ENCODE results near the gene KCNQ2. TPM values are rescaled to one million over a fixed set of nuclear protein-coding genes. Genes with fewer than 3 reads are reported as not detected.

KCNQ2 gene
- total and polyA plus RNA-seq, 10 of the 15 experiments (the other 5 are each of a cell fraction or from before 2014, with no cell fraction given), result 0.06 to 0.49 (median 0.26) TPM; not detected in 7

GRCh38 chr20:63423751-63424150 is 48.7 kb downstream of the KCNQ2 start:
- Histone ChIP-seq H3K4me2 (ENCODE audit: control insufficient read depth, insufficient read depth) (no peak overlapping the region), H3K9ac (ENCODE audit: control insufficient read depth, insufficient read depth, low read length) (no peak overlapping the region), H2AFZ (ENCODE audit: control insufficient read depth, low read depth, low read length) (no peak overlapping the region), H3K79me2 (ENCODE audit: control insufficient read depth, insufficient read depth, low read length) (no peaks in the 10 kb centered on the region), H3K4me1 (ENCODE audit: control insufficient read depth, insufficient read depth, low read length) (no peaks in the 10 kb centered on the region), H3K27ac (ENCODE audit: control insufficient read depth, insufficient read depth) (no peak overlapping the region), H4K20me1 (ENCODE audit: control insufficient read depth, insufficient read depth) (no peaks in the 10 kb centered on the region), H3K36me3 (ENCODE audit: control insufficient read depth in 2 of 2, insufficient read depth in 2 of 2, low read length in 1 of 2) (no peaks in the 10 kb centered on the region), H3K27me3 (replicated peaks in 1 of 2; ENCODE audit: control insufficient read depth in 2 of 2, insufficient read depth in 2 of 2, low read length in 1 of 2) (no peaks in the 10 kb centered on the region; a peak in 1 of 4 replicates), H3K4me3 (no peak overlapping the region), H3K9me3 (replicated peaks; ENCODE audit: control insufficient read depth, insufficient read depth, low read length) (no peaks in the 10 kb centered on the region)
- ChIA-PET SMC1A (ENCODE audit: uncharacterized antibody, unreplicated experiment) (no interaction called here), POLR2A (no interaction called here), CTCF (no interaction called here), RAD21 (ENCODE audit: unreplicated experiment) (no interaction called here)
- intact Hi-C loops (cut with micrococcal nuclease; ENCODE audit: unreplicated experiment), result no loop called here
- TF ChIP-seq ZZZ3 (IDR thresholded peaks at IDR 0.05; ENCODE audit: control insufficient read depth, insufficient read length, low read depth) (no peak), FOXM1 (IDR thresholded peaks at IDR 0.05; ENCODE audit: low read depth, low read length) (no peak), ZBTB4 (CRISPR knock-in tag; IDR thresholded peaks at IDR 0.05) (no peak), YY1 (IDR thresholded peaks at IDR 0.05; ENCODE audit: low read depth, low read length) (no peak), TAF1 (IDR thresholded peaks at IDR 0.05; ENCODE audit: borderline replicate concordance, low read depth, low read length) (no peak), SUZ12 (IDR thresholded peaks at IDR 0.05; ENCODE audit: unreplicated experiment) (no peak), TCF12 (IDR thresholded peaks at IDR 0.05; ENCODE audit: low read depth, low read length) (no peak), SMARCA5 (IDR thresholded peaks at IDR 0.05) (no peak), E4F1 (IDR thresholded peaks at IDR 0.05; ENCODE audit: borderline replicate concordance, partially characterized antibody) (no peak), GATAD2B (conservative IDR thresholded peaks at IDR 0.05; ENCODE audit: low read depth) (no peak), CHD4 (IDR thresholded peaks at IDR 0.05) (no peak), EGR1 (IDR thresholded peaks at IDR 0.05; ENCODE audit: borderline replicate concordance in 1 of 2, low read depth in 2 of 2, low read length in 2 of 2) (no peak), POLR2AphosphoS2 (IDR thresholded peaks at IDR 0.05; ENCODE audit: low read depth, low read length) (no peak), HDAC6 (IDR thresholded peaks at IDR 0.05; ENCODE audit: unreplicated experiment) (no peak), SPI1 (IDR thresholded peaks at IDR 0.05; ENCODE audit: borderline replicate concordance, insufficient read depth, low read depth, low read length) (no peak), JUND (IDR thresholded peaks at IDR 0.05; ENCODE audit: low read depth, low read length) (no peak), NFYB (IDR thresholded peaks at IDR 0.05; ENCODE audit: insufficient read depth, low read depth, low read length) (no peak), CREM (IDR thresholded peaks at IDR 0.05; ENCODE audit: low read depth) (no peak)
- in situ Hi-C loops (cut with MboI), result no loop called here
- no TSS peak for BruUV-seq (replicated peaks)
- 43% methylated on average over 21 of the region's 21 CpGs for WGBS (ENCODE audit: insufficient coverage, insufficient replicate concordance, low lambda C conversion rate, missing lambda C conversion rate)
- ATAC-seq (no peak), DNase-seq (ENCODE audit: low read depth, low spot score) (no peak), FAIRE-seq (no peak)
